GM12878 (cell line): Measurements from ENCODE around the gene SELPLG. TPM values are rescaled to one million over a fixed set of nuclear protein-coding genes. Genes with fewer than 3 reads are reported as not detected.

Experiments used
- CUX1 ChIP-seq: IDR thresholded peaks from 2 replicates; pipeline ENCODE4 v1.6.1; 2012; ENCODE audit warnings: improper control_type of control experiment, low read depth, low read length; ENCODE audit not compliant: insufficient replicate concordance
- EP300 ChIP-seq, 2 experiments: fragments of 150-350 bp in 1 of 2; IDR thresholded peaks; 2 replicates each; pipeline ENCODE4 v1.6.1; 2011 to 2012; ENCODE audit warnings: low read depth in 2 of 2, low read length in 2 of 2, borderline replicate concordance in 1 of 2, improper control_type of control experiment in 1 of 2, inconsistent platforms in 1 of 2; ENCODE audit not compliant: control insufficient read depth in 1 of 2
- JUND ChIP-seq: IDR thresholded peaks from 2 replicates; pipeline ENCODE4 v1.6.1; 2012; ENCODE audit warnings: low read depth, mild to moderate bottlenecking, low read length, improper control_type of control experiment, moderate library complexity
- MLLT1 ChIP-seq: fragments of 450-650 bp; IDR thresholded peaks from 2 replicates; pipeline ENCODE4 v1.6.1; 2016; ENCODE audit warnings: mild to moderate bottlenecking
- SKIL ChIP-seq: fragments of 450-650 bp; IDR thresholded peaks from 2 replicates; pipeline ENCODE4 v1.6.1; 2017; ENCODE audit warnings: mild to moderate bottlenecking, low read depth, inconsistent platforms; ENCODE audit not compliant: poor library complexity, severe bottlenecking
- SP1 ChIP-seq: IDR thresholded peaks from one replicate; pipeline ENCODE4 v1.6.1; 2011; ENCODE audit warnings: low read depth, low read length
- SPI1 ChIP-seq: IDR thresholded peaks from 2 replicates; pipeline ENCODE4 v1.6.1; 2011; ENCODE audit warnings: low read depth, mild to moderate bottlenecking, low read length, moderate library complexity, borderline replicate concordance; ENCODE audit not compliant: insufficient read depth
- TAF1 ChIP-seq: IDR thresholded peaks from 2 replicates; pipeline ENCODE4 v1.6.1; 2011; ENCODE audit warnings: mild to moderate bottlenecking, low read depth, low read length, borderline replicate concordance
- YY1 ChIP-seq: IDR thresholded peaks from 2 replicates; pipeline ENCODE4 v1.6.1; 2011; ENCODE audit warnings: low read depth, mild to moderate bottlenecking, low read length
- ZNF24 ChIP-seq: fragments of 450-650 bp; IDR thresholded peaks from 2 replicates; pipeline ENCODE4 v1.6.1; 2017; ENCODE audit warnings: antibody characterized with exemption, mild to moderate bottlenecking
- ZNF592 ChIP-seq: fragments of 450-650 bp; IDR thresholded peaks from 2 replicates; pipeline ENCODE4 v1.6.1; 2017; ENCODE audit warnings: mild to moderate bottlenecking, moderate library complexity
- ZZZ3 ChIP-seq: IDR thresholded peaks from 2 replicates; pipeline ENCODE4 v1.6.1; 2011; ENCODE audit warnings: low read depth; ENCODE audit not compliant: control insufficient read depth, insufficient read length
- polyA plus RNA-seq, 11 experiments: library from polyadenylated mRNA; depleted of rRNA in 4 of 11; unstranded in 6 of 11; stranded (reverse) in 5 of 11; fragments of >200 nt; fragmentation: Nextera tagmentation in 4 of 11; fragmentation: Illumina TruSeq in 1 of 11; extraction: Ambion mirVana in 4 of 11; extraction: Trizol in 1 of 11; gene quantifications; 1 replicate in 1 of 11; 2 replicates in 10 of 11; pipeline versions ENCODE4 v1.2.1 to v1.2.3, GENCODE V29; 2011 to 2016; ENCODE audit warnings: inconsistent platforms in 2 of 11, missing spikeins in 2 of 11, low read depth in 1 of 11
- total RNA-seq, 4 experiments: library from RNA; depleted of rRNA in 3 of 4; stranded (reverse); fragments of >200 nt in 3 of 4; fragmentation: Illumina TruSeq in 1 of 4; extraction: Trizol in 1 of 4; gene quantifications; 2 replicates each; pipeline versions ENCODE4 v1.2.1 to v1.2.3, GENCODE V29; 2013 to 2021

Gene SELPLG
- total and polyA plus RNA-seq, 10 of the 15 experiments (the other 5 are each of a cell fraction or from before 2014, with no cell fraction given) = 3.2 to 32.3 (median 23.9) TPM

GRCh38 chr12:108635201-108635996, 1.7 kb upstream of the SELPLG start (continued):
- no peak for TF ChIP-seq ZNF592
- peak; percentile 38 for TF ChIP-seq CUX1
- TF ChIP-seq TAF1 = peak; percentile 47; the same call in 1 of the 2 replicates
- TF ChIP-seq MLLT1 = no peak
- no peak for TF ChIP-seq ZZZ3
- TF ChIP-seq SKIL = peak; percentile 99
- TF ChIP-seq YY1 = peak; percentile 44; the same call in 1 of the 2 replicates
- peak; percentile 79 to 83 for TF ChIP-seq EP300 (IDR thresholded peaks at IDR 0.05; ENCODE audit: borderline replicate concordance in 1 of 2, control insufficient read depth in 1 of 2, low read depth in 2 of 2, low read length in 2 of 2)
- TF ChIP-seq JUND = no peak
- TF ChIP-seq SPI1 = peak; percentile 92
- peak; percentile 67; the same call in 1 of the 2 replicates for TF ChIP-seq ZNF24
- TF ChIP-seq SP1 = peak; percentile 63
